Measurements from ENCODE around the gene HBG2.

DNA sequence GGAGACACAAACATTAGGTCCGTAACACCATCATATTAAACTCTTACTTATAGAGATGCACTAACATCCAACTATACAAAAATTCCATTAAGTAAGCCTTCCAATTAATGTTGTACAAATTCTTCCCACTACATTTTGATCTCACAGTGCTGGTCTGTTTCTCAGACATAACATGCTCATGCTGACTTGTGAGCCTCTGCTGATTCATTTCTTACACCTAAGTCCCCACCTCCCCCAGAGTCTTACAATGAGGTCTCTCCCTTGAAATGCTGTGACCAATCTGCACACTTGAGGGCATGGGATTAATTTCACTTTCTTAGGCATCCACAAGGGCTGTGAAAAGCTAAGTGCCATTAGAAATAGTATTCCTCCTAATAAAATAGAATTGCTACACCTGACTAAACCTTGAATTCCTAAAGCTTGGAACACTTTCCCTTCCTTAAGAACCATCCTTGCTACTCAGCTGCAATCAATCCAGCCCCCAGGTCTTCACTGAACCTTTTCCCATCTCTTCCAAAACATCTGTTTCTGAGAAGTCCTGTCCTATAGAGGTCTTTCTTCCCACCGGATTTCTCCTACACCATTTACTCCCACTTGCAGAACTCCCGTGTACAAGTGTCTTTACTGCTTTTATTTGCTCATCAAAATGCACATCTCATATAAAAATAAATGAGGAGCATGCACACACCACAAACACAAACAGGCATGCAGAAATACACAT is 6.9 kb downstream of the HBG2 start:
- TF ChIP-seq, protein P1, sequence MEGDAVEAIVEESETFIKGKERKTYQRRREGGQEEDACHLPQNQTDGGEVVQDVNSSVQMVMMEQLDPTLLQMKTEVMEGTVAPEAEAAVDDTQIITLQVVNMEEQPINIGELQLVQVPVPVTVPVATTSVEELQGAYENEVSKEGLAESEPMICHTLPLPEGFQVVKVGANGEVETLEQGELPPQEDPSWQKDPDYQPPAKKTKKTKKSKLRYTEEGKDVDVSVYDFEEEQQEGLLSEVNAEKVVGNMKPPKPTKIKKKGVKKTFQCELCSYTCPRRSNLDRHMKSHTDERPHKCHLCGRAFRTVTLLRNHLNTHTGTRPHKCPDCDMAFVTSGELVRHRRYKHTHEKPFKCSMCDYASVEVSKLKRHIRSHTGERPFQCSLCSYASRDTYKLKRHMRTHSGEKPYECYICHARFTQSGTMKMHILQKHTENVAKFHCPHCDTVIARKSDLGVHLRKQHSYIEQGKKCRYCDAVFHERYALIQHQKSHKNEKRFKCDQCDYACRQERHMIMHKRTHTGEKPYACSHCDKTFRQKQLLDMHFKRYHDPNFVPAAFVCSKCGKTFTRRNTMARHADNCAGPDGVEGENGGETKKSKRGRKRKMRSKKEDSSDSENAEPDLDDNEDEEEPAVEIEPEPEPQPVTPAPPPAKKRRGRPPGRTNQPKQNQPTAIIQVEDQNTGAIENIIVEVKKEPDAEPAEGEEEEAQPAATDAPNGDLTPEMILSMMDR (IDR thresholded peaks at IDR 0.05; ENCODE audit: control extremely low read depth in 1 of 3, insufficient read depth in 1 of 3, low read depth in 1 of 3, low read length in 3 of 3), result no peak
- TF ChIP-seq, protein P2, sequence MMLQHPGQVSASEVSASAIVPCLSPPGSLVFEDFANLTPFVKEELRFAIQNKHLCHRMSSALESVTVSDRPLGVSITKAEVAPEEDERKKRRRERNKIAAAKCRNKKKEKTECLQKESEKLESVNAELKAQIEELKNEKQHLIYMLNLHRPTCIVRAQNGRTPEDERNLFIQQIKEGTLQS (IDR thresholded peaks at IDR 0.05; ENCODE audit: insufficient read depth, low read depth, low read length), result no peak
- TF ChIP-seq, protein P3, sequence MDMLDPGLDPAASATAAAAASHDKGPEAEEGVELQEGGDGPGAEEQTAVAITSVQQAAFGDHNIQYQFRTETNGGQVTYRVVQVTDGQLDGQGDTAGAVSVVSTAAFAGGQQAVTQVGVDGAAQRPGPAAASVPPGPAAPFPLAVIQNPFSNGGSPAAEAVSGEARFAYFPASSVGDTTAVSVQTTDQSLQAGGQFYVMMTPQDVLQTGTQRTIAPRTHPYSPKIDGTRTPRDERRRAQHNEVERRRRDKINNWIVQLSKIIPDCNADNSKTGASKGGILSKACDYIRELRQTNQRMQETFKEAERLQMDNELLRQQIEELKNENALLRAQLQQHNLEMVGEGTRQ (IDR thresholded peaks at IDR 0.05; ENCODE audit: low read length), result no peak
- TF ChIP-seq POLR2A (IDR thresholded peaks at IDR 0.05; ENCODE audit: control extremely low read depth in 1 of 2, low read depth in 2 of 2, low read length in 2 of 2) (no peak), CHD1 (IDR thresholded peaks at IDR 0.05; ENCODE audit: low read depth, low read length) (no peak)
